Uterus (tissue), 2 donors: Measurements from ENCODE around the gene RAMAC.

Source experiments
- POLR2A ChIP-seq, 2 donors: fragments of 450-650 bp; IDR thresholded peaks; one replicate each; pipeline ENCODE4 v1.6.1; 2016; ENCODE audit warnings: antibody characterized with exemption in 2 of 2, mild to moderate bottlenecking in 1 of 2, moderate library complexity in 1 of 2
- TF ChIP-seq, protein P1 (sequence below), 4 experiments: fragments of 200-600 bp in 2 of 4; fragments of 450-650 bp in 2 of 4; sonication (generic) in 2 of 4; IDR thresholded peaks; one replicate each; pipeline ENCODE4 v1.5.1; 2016 to 2019; ENCODE audit warnings: antibody characterized with exemption in 4 of 4, mild to moderate bottlenecking in 2 of 4, moderate library complexity in 1 of 4

DNA sequence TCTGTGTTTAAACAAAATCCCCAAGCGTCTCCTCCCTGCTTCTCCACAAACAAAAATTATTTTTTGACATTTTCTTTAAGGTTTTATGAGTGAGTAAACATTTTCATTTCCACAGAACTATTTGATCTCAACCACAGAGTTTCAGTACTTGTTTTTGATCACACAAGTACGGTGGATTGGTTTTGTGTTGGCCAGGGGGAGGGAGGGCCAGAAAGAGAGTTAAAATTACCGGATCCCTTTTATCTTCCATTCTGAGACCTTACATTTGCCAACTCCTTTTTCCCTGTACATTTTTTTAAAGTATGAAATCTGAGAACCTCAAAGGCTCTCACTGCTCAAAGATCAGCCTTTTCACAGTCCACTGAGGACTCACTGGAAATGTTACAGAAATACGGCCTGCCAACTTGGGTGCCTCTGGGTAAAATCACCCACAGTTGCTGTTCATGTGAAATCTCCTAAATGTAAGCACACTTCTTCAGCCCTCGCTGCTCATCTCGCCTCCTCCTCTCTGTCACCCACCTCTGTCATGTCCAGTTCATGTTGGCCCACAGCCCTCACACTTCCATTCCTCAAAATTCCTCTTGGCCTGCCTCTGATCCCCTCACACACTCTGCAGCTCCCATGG, 35.2 kb upstream of the RAMAC start:
- TF ChIP-seq, protein P1, sequence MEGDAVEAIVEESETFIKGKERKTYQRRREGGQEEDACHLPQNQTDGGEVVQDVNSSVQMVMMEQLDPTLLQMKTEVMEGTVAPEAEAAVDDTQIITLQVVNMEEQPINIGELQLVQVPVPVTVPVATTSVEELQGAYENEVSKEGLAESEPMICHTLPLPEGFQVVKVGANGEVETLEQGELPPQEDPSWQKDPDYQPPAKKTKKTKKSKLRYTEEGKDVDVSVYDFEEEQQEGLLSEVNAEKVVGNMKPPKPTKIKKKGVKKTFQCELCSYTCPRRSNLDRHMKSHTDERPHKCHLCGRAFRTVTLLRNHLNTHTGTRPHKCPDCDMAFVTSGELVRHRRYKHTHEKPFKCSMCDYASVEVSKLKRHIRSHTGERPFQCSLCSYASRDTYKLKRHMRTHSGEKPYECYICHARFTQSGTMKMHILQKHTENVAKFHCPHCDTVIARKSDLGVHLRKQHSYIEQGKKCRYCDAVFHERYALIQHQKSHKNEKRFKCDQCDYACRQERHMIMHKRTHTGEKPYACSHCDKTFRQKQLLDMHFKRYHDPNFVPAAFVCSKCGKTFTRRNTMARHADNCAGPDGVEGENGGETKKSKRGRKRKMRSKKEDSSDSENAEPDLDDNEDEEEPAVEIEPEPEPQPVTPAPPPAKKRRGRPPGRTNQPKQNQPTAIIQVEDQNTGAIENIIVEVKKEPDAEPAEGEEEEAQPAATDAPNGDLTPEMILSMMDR (IDR thresholded peaks at IDR 0.05) = no peak
- TF ChIP-seq POLR2A (IDR thresholded peaks at IDR 0.05) = no peak
